Cardiac septum (tissue), 1 donor: Measurements from ENCODE around the gene URM1. TPM values are rescaled to one million over a fixed set of nuclear protein-coding genes. Genes with fewer than 3 reads are reported as not detected.
"Not testable (repeated sequence)": the region's sequence is repeated elsewhere in the genome, so short reads cannot be mapped to it uniquely, and the experiment has no call there.

Source experiments
- DNase-seq: peaks from one replicate; pipeline ENCODE4 v3.0.0-alpha.2; 2020; ENCODE audit warnings: low spot score
- intact Hi-C: fragments of 100-400 bp; cut with DNase I; formaldehyde crosslinking; loops from one replicate; pipeline ENCODE4 v1.14.0; 2022
- total RNA-seq: library from RNA; stranded (reverse); fragmentation: NEBNext Ultra II Directional; extraction: Animal tissue kit (Norgen Biotek cat#: 25700); gene quantifications from one replicate; pipeline ENCODE4 v1.2.1, GENCODE V29; 2021
- donor health status: DM: no; HTN: no; CAD: no.

The URM1 gene
- total RNA-seq, 1 donor from 2014 or later, result 49.5 TPM

DNA sequence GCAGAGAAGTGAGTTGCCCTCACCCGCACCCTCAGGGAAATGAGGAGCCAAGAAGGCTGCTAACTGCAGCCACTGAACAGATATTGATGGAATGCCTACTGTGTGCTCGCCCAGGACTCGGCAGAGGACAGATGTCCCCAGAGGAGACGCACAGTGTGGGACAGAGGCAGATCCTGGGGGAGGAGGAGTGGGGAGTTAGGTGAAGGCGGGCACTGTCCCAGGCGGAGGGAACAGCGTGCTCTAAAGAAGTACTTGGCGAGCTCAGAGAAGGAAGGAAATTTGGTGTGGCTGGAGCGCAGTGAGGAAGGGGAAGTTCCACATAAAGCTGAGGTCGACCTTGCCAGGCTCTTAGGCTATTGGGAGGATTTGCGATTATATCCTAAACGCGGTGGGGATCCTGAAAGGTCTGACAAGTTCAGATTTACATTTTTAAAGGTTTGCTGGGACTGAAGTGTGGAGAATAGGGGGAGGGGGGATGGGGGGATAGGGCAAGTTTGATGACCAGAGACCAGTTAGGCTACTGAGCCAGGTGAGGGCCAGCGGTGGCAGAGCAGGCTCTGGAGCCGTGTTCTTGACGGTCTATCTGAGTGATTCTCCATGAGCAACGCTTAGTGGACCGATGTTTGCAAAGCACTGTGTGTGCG, 25.9 kb downstream of the URM1 start:
- intact Hi-C loops, result no loop called here
- DNase-seq, result no peak

DNA sequence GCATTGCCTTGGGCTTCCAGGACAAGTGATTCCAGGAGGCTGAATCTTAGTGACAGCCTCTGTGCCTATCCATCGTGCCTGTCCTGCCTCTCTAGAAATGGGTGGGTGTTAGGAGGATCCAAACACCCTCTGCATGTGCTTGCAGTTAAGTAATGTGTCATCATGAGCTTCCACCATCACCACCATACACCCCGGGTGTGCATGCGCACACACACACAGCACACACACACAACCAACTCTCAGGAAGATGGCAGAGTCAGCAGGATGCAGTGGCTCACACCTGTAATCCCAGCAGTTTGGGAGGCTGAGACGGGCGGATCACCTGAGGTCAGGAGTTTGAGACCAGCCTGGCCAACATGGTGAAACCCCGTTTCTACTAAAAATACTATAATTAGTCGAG, 26.7 kb downstream of the URM1 start:
- DNase-seq, result no peak
- intact Hi-C loops, result no loop called here

DNA sequence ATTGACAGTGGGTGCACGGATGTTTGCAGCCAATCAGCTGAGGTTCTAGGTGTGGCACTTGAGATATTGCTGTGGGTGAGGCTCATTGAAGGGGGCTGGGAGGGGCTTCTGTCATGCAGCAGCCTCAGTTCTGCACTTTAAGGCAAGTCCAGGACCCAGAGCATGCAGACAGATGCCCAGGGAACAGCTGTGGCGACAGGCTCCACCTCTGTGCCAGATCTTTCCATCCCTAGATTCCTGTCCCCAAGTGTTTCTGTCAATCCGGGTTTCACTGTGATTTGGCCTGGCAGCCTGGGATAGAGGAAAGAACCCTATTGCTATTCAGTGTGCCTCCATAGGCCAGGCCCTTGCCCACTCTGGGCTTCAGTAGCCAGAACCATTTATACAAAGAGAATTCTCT, 28.7 kb downstream of the URM1 start:
- no peak for DNase-seq
- intact Hi-C loops, result no loop called here

DNA sequence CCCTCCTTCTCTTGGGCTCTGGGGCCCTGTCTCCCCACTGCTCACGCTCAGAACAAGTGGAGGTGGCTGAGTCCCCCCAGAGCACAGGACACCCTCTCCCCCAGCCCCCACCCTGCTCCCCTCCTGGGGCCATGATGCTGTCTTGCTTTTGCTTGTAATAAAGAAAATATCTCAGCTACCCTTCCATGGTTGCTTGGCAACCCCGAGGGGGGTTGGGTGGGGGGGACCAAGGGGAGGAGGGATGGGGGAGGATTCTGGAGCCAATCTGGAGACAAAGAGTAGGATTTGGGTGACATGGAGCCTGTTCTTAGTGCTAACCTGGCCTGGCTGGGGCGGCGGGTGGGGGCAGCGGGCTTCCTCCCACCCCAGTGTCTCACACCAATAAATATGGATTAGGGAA, 33.4 kb downstream of the URM1 start:
- DNase-seq, result no peak
- intact Hi-C loops, result no loop called here

DNA sequence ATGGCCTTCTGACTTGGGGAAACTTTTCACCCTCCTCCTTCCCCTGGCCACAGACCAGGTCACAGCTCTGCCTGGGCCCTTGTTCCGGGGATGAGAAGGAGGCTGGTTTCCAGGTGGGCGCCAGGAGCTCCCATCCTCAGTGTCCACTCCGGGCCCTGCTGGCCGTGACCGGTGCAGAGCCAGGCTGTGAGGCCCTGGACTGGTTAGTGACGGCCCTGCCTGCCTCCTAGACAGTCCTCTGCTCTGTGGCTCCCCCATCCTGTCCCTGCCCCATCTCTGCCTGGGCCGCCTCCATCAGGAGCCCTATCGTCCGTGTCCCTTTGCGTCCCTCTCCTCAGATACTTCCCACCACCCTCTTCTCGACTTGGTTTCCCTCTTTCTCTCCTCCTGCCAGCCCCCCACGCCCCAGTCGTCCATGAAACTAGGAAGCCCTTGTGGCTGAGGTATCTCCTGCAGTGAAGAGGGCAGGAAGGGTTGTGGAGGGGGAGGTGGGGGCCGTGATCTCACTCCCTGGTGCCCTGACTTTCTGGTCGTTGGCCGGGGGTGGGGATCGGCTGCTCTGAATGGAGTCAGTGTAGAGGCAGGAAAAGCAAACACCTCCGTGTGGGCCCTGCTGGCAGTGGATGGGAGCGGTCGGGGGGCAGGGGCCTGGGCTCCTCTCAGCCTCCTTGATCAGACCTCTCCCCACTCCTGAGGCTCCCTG, 34.1 kb downstream of the URM1 start:
- intact Hi-C loops, result no loop called here
- DNase-seq, result no peak

DNA sequence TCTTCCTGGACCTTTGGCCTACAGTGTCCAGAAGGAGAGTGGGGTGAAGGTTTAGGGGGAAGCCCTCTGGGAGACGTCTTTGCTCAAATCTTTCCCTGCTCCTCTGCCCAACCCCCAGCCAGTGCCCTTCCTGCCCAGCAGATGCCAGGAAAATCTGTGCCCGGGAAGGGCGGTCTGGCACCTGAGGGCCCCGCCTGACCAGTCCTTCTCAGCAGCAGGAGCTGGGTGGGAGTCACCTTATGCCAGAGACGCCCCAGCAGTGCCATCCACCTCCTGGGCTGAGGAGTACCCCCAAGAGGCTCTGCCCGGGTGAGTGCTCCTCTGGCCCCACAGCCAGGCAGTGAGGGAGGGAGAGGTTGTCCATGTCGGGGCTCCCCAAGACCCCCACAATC, 34.6 kb downstream of the URM1 start:
- intact Hi-C loops, result no loop called here
- no peak for DNase-seq

DNA sequence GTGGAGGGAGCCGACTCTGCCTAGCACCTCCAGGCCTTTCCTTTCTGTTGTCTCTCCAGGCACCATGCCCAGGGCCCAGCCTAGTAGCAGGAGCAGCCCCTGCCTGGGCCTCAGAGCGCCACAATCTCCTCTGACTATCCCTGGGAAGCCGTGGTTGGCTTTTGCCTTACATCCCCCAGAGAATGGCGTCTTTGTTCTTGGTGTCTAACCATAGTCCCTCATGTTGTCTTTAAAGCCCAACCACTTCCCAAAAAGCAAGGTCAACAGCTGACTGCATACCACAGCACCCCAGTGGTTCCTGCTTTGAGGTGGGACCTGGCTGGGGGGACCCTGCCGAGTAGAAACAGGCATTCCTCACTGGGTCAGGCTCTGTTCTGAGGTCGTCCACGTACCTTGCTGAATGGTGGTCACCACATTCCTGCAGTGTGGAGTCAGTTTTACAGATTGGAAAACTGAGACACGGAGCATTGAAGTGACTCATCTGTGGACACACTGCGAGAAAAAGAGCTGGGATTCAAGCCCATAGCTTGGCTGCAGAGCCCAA, 35.7 kb downstream of the URM1 start:
- intact Hi-C loops, result no loop called here
- DNase-seq, result no peak

DNA sequence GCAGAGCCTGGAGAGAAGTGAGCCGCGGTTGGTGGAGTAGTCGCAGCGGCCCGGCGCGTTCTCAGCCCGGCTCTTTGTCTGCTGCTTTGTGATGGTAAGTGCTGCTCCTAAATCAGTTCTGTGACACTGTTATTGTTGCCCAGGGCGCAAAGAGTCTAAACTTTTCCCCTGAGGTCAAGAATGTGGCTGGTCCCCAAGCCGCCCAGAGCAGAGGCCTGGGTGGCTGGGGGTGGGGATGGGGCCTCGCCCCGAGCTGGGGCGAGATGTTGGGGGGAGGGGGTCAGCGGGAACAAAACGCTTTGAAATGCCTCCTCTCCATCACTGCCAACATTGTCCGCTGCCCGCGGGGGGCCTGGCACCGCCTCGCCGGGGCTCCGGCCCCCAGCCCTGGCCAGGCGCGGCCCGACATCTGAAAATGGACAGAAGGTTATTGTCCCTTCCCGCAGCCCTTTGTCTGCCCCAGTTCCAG, 37.8 kb downstream of the URM1 start:
- intact Hi-C loops, result no loop called here
- no peak for DNase-seq

DNA sequence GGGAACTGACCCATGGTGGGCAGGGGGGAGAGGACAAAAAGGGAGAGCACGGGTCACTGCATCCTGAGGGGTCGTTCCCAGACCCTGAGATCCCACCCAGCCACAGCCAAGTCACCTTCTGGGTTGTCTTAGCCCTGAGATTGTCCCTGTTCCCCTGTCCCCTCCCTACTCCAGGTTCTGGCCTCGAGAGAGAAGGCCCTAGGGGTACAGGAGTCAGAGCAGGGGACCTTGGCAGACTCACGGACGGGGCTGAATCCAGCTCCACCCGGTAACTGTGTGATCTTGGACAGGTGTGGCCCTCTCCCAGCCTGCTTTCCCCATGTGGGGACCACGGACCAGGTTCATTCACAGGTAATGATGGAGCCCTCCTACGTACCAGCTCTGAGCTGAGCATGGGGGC, 38.3 kb downstream of the URM1 start:
- no peak for DNase-seq
- intact Hi-C loops, result no loop called here

DNA sequence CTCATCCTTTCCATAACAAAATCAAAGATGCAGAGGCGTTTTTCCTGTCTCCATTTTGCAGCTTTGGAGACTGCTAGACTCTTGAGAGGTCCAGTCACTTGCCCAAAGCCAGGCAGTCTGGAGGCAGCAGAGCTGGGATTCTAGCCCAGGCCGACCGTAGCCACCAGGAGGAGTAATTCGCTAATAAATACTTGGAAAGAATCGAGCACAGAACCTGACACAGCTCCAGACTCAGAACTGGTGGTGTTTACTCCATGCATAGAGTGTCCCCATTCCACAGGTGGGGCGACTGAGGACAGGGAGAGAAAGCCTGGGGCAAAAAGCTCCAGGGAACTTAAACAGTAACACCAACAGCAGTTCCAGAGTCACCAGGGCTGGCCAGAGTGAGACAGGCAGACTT, 38.8 kb downstream of the URM1 start:
- intact Hi-C loops, result no loop called here
- DNase-seq, result no peak

DNA sequence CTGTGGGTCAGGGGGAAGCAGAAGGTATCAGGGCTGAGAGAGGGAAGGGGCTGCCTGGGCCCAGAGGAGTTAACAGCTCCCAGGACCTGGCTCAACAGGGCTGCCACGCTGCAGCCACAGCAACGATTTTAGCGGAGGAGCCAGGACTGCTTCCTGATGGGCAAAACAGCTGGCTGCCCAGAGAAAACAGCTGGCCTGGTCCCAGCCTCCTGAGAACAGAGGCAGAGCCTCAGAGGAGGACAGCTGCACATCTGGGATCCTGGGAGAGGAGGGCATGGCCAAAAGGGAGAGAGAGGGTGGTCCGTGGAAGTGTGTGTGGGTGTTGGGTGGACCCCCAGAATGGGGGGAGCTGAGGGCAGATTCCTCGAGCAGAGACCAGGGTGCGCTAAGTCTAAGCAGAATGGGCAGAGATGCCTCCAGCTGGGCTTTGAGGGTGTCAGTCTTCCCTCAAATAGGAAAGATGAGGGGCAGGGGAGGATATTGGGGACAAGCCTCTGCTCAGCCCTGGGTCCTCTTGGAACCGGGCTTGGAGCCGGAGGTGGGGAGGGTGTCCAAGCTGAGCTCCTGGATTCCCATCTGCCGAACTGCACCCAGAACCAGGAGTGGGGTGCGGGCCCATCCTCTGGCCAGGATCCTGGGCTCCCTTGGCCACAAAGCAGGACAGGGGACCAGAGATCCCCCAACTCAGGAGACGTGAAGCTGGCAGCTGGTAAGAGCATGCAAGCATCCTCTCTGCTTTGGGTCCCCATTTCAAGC, 40.4 kb downstream of the URM1 start:
- DNase-seq, result no peak
- intact Hi-C loops, result loop anchor here (2.0 kb wide), 1 partner anchor 49 kb away; no protein-coding TSS in a partner anchor

DNA sequence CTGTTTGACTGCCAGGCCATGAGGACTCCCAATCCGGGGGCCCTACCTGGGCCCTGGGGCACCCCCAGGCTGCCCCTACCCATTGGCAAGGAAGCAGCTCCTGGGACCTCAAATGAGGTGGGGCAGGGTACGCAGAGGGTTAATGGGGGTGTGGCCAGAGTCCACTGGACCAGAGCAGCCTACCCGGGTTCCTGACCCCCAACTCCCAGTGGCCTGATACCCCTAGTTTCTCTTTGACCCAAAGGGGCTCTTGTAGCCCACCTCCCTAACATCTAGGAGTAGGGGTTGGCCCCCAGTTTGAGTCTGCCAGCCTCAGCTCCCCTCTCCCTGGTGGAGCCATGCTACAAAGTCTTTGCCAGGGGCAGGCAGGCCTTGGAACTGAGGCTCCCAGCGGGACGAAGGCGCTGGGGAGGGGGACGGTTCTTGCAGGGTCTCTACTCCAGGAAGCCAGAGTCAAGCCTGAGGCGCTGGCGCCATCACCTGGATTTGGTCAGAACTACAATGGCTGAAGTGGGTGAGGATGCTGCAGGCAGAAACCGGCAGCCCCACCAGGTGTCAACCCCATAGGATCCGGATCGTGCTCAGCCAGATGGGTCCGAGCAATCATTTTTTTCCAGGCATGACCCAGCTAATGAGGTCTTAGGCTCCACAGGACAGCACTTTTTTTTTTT, 41.1 kb downstream of the URM1 start:
- intact Hi-C loops, result loop anchor here (2.0 kb wide), 1 partner anchor 49 kb away; no protein-coding TSS in a partner anchor
- no peak for DNase-seq

DNA sequence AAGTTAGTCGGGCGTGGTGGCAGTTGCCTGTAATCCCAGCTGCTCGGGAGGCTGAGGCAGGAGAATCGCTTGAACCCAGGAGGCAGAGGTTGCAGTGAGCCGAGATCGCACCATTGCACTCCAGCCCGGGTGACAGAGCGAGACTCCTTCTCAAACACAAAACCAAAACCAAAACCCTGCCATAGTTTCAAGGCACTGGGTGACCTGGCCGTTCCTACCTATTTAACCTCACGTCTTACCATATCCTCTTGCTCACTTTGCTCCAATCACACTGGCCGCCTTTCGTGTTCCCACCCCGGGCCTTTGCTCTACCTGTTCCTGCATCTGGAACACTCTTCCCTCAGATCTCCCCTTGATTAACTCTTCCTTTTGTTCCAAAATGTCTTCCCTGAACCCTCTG, 42.6 kb downstream of the URM1 start:
- DNase-seq, result not testable (repeated sequence)
- intact Hi-C loops, result loop anchor here (2.0 kb wide), 1 partner anchor 51 kb away; no protein-coding TSS in a partner anchor

DNA sequence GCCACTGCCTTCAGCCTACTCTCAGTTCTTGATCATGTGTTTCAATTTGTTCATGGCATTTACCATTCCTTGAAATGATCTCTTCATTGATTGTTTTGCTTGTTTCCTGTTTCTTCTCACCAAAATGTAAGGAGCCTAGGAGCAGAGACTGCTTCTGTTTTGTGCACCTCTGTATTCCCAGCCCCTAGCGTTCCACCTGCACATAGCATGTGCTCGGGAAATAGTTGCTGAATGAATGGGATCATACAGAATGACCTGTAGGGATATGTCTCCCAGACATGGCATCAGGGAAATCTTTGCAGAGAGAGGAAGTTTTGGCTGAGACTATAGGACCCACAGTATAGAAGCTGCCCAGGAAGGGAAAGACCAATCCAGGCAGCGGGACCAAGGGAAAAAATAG, 43.3 kb downstream of the URM1 start:
- intact Hi-C loops, result no loop called here
- DNase-seq, result no peak

DNA sequence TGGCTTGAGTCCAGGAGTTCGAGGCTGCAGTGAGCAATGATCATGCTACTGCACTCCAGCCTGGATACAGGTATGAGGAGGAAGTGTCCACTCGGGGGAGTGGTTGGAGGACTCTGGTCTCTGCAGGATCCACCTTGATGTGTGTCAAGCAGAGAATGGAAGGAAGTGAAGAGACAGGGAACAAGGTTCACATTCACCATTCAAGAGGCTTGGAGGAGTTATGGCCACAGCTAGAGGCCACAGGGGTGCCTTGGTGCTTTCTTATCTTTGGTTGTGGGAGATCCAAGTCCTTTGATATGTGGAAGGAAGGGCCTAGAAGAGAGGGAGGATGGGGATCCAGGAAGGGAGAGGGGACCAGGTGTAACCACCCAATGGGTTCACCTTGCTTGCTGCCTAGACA, 44.1 kb downstream of the URM1 start:
- no peak for DNase-seq
- intact Hi-C loops, result loop anchor here (5.0 kb wide), 1 partner anchor 118 kb away; no protein-coding TSS in a partner anchor

DNA sequence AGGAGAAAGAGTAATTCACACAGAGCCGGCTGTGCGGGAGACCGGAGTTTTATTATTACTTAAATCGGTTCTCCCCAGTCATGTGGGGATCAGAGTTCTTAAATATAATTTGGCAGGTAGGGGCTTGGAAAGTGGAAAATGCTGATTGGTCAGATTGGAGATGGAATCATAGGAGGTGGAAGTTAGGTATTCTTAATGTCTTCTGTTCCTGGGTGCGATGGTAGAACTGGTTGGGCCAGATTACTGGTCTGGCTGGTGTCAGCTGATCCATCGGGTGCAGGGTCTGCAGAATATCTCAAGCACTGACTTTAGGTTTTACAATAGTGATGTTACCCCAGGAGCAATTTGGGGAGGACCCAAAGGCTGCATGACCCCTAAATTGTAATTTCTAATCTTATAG, 44.8 kb downstream of the URM1 start:
- intact Hi-C loops, result loop anchor here (5.0 kb wide), 1 partner anchor 119 kb away; no protein-coding TSS in a partner anchor
- DNase-seq, result no peak

DNA sequence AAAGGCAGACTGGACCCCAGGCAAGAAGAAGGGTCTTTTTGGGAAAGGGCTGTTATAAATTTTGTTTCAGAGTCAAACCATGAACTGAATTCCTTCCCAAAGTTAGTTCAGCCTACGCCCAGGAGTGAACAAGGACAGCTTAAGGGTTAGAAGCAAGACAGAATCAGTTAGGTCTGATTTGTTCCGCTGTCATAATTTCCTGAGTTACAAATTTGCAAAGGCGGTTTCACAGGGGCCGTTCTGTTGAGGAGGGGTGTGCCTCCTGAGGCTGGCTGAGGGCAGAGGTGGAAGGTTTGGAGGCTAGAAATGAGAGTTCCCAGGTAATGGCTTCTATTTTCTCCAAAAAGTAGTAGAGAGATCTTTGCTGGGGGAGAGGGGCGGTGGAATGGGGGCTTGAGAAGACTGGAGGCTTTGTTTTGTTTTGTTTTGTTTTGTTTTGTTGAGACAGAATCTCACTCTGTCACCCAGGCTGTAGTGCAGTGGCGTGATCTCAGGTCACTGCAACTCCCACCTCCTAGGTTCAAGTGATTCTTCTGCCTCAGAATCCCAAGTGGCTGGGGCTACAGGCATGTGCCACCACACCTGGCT, 45.4 kb downstream of the URM1 start:
- intact Hi-C loops, result loop anchor here (5.0 kb wide), 1 partner anchor 119 kb away; no protein-coding TSS in a partner anchor
- DNase-seq, result no peak

DNA sequence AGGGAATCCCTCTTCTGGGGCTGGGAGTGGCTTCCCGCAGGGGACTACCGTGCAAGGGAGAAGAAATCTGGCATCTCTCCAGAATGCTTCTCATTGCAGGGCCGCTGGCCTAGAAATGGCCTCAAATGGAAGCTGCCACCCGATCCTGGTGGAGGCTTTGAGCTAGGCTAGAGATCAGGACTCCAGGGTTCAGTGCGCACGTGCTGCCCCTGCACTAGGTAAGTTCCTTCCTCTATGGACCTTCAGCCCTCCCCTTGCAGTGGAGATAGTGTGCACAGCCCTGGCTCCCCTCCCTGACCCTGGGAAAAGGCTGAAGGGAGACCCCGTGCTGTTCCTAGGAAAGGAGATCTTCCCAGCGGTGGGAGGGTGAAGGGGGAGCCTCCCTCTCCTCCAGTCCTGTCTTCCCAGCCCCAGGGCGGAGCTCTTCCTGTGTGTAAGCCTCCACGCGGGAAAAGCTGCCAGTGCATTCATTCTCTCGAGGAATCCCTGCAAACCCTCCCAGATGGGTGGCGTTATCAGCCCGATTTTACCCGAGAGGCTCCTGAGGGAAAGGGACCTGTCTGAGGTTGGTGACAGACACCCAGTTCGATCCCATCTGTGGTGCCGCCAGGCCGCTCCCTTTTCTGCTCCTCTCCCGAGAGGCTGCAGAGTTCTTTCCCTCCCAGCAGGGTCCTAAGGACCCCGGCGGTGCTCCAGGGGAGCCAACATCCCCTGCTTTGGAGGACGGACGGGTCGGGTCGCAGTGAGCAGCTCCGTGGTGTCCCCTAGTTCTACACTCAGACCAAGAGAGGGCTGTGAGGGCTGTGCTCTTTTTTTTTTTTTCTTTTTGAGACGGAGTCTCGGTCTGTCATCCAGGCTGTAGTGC, 48.1 kb downstream of the URM1 start:
- intact Hi-C loops, result loop anchor here (5.0 kb wide), 1 partner anchor 122 kb away; no protein-coding TSS in a partner anchor
- no peak for DNase-seq
